Thyroid gland (tissue), 4 donors: ENCODE data around the gene TNF. TPM values are rescaled to one million over a fixed set of nuclear protein-coding genes. Genes with fewer than 3 reads are reported as not detected.

ENCODE experiments used
- DNase-seq, 2 donors: peaks; one replicate each; pipeline ENCODE4 v3.0.0-alpha.2; 2019
- H3K27ac ChIP-seq, 3 donors: fragments of 200-600 bp; sonication (generic); 1 replicate in 2 of 3; 2 replicates in 1 of 3; pipeline ENCODE4 v1.5.1; 2016 to 2019; ENCODE audit warnings: mild to moderate bottlenecking in 1 of 3, moderate library complexity in 1 of 3
- H3K27me3 ChIP-seq: fragments of 200-600 bp; sonication (generic); one replicate; pipeline ENCODE4 v1.5.1; 2019
- H3K36me3 ChIP-seq, 2 donors: fragments of 200-600 bp; sonication (generic); one replicate each; pipeline ENCODE4 v1.5.1; 2016 to 2019
- H3K4me1 ChIP-seq, 2 donors: fragments of 200-600 bp; sonication (generic); one replicate each; pipeline ENCODE4 v1.5.1; 2017 to 2019
- H3K4me3 ChIP-seq, 3 donors: fragments of 200-600 bp; sonication (generic); replicated peaks in 1 of 3; 1 replicate in 2 of 3; 2 replicates in 1 of 3; pipeline ENCODE4 v1.5.1; 2016; ENCODE audit warnings: mild to moderate bottlenecking in 1 of 3
- H3K9me3 ChIP-seq: fragments of 200-600 bp; sonication (generic); one replicate; pipeline ENCODE4 v1.5.1; 2017
- CTCF ChIP-seq, 6 experiments: fragments of 200-600 bp in 3 of 6; fragments of 450-650 bp in 3 of 6; sonication (generic) in 3 of 6; IDR thresholded peaks; one replicate each; pipeline ENCODE4 v1.5.1; 2016 to 2019; ENCODE audit warnings: antibody characterized with exemption in 6 of 6, mild to moderate bottlenecking in 2 of 6, inconsistent platforms in 1 of 6, moderate library complexity in 1 of 6
- POLR2A ChIP-seq, 2 donors: fragments of 450-650 bp; IDR thresholded peaks; one replicate each; pipeline ENCODE4 v1.6.1; 2017; ENCODE audit warnings: antibody characterized with exemption in 2 of 2, mild to moderate bottlenecking in 2 of 2, moderate library complexity in 1 of 2
- WGBS, 2 donors: methylation state at CpG; one replicate each; pipeline ENCODE4 v1.1.5; 2017; 5-methylcytosine and 5-hydroxymethylcytosine counted together
- intact Hi-C: fragments of 100-400 bp; cut with DNase I; formaldehyde crosslinking; loops from one replicate; pipeline ENCODE4 v1.15.1; 2023
- total RNA-seq, 4 donors: library from RNA; depleted of rRNA; stranded (reverse); fragments of >200 nt; gene quantifications; one replicate each; pipeline ENCODE4 v1.2.3, GENCODE V29; 2016

The TNF gene
- total RNA-seq, 4 donors from 2014 or later = 0.42 TPM; not detected in 3

GRCh38 chr6:31532644-31533454, 42.5 kb upstream of the TNF start:
- no peak overlapping the region for H3K4me3 ChIP-seq
- H3K36me3 ChIP-seq = peaks cover 78 to 83% of the 10 kb centered on the region in 2 donors
- H3K9me3 ChIP-seq = no peaks in the 10 kb centered on the region
- H3K27ac ChIP-seq = no peak overlapping the region
- peak in 1 of 2 donors; percentile 3 for TF ChIP-seq POLR2A (IDR thresholded peaks at IDR 0.05)
- TF ChIP-seq CTCF (IDR thresholded peaks at IDR 0.05) = no peak
- DNase-seq = no peak
- intact Hi-C loops = no loop called here
- WGBS, 2 donors = 68 to 77% methylated on average over 9 of the region's 9 CpGs
- H3K27me3 ChIP-seq = no peaks in the 10 kb centered on the region
- H3K4me1 ChIP-seq = no peaks in the 10 kb centered on the region

GRCh38 chr6:31533455-31533841, 41.9 kb upstream of the TNF start:
- H3K27ac ChIP-seq = no peak overlapping the region
- no peaks in the 10 kb centered on the region for H3K4me1 ChIP-seq
- 88 to 100% methylated on average over 1 of the region's 1 CpG for WGBS, 2 donors
- H3K4me3 ChIP-seq = no peak overlapping the region
- no peaks in the 10 kb centered on the region for H3K9me3 ChIP-seq
- TF ChIP-seq CTCF (IDR thresholded peaks at IDR 0.05) (no peak), POLR2A (IDR thresholded peaks at IDR 0.05) (no peak)
- intact Hi-C loops = no loop called here
- H3K27me3 ChIP-seq = no peaks in the 10 kb centered on the region
- H3K36me3 ChIP-seq = peaks cover 83 to 89% of the 10 kb centered on the region in 2 donors
- DNase-seq = no peak

GRCh38 chr6:31534011-31534410, 41.4 kb upstream of the TNF start:
- H3K9me3 ChIP-seq = no peaks in the 10 kb centered on the region
- H3K27me3 ChIP-seq = no peaks in the 10 kb centered on the region
- peaks cover under 1 to 2% of the 10 kb centered on the region in 2 donors for H3K4me1 ChIP-seq
- peaks cover 87 to 94% of the 10 kb centered on the region in 2 donors for H3K36me3 ChIP-seq
- intact Hi-C loops = no loop called here
- no peak for DNase-seq
- WGBS, 2 donors = 92 to 93% methylated on average over 6 of the region's 6 CpGs
- H3K27ac ChIP-seq = no peak overlapping the region
- H3K4me3 ChIP-seq = no peak overlapping the region
- TF ChIP-seq POLR2A (IDR thresholded peaks at IDR 0.05) (no peak), CTCF (IDR thresholded peaks at IDR 0.05) (no peak)

GRCh38 chr6:31534521-31535040, 40.8 kb upstream of the TNF start:
- WGBS, 2 donors = 90 to 91% methylated on average over 24 of the region's 24 CpGs
- peaks cover 91 to 97% of the 10 kb centered on the region in 2 donors for H3K36me3 ChIP-seq
- no peak for DNase-seq

More at GRCh38 chr6:31534521-31535040, 40.8 kb upstream of the TNF start:
- no peaks in the 10 kb centered on the region for H3K9me3 ChIP-seq
- no peak overlapping the region for H3K4me3 ChIP-seq
- intact Hi-C loops = no loop called here
- H3K27me3 ChIP-seq = no peaks in the 10 kb centered on the region
- no peak for TF ChIP-seq POLR2A (IDR thresholded peaks at IDR 0.05)
- no peak for TF ChIP-seq CTCF (IDR thresholded peaks at IDR 0.05)
- no peak overlapping the region for H3K27ac ChIP-seq
- H3K4me1 ChIP-seq = peaks cover 6 to 8% of the 10 kb centered on the region in 2 donors
